K562 (cell line): ENCODE data around the gene PRR19. TPM values are rescaled to one million over a fixed set of nuclear protein-coding genes. Genes with fewer than 3 reads are reported as not detected.

Experiments
- ZNF766 ChIP-seq: fragments of 200-800 bp; sonication (Bioruptor generic); conservative IDR thresholded peaks from 2 replicates; pipeline ENCODE4 v1.6.1; 2016; ENCODE audit warnings: missing genetic modification characterization, missing compliant biosample characterization
- polyA plus RNA-seq, 8 experiments: library from polyadenylated mRNA; depleted of rRNA in 4 of 8; stranded (reverse) in 5 of 8; unstranded in 3 of 8; fragments of >200 nt; fragmentation: Nextera tagmentation in 2 of 8; fragmentation: Illumina TruSeq in 1 of 8; extraction: Ambion mirVana in 2 of 8; extraction: Trizol in 1 of 8; gene quantifications; 2 replicates each; pipeline versions ENCODE4 v1.2.1 to v1.2.3, GENCODE V29; 2011 to 2014; ENCODE audit warnings: inconsistent platforms in 1 of 8, missing spikeins in 1 of 8
- total RNA-seq, 7 experiments: library from RNA; depleted of rRNA in 6 of 7; stranded (reverse); fragments of >200 nt in 6 of 7; fragmentation: Illumina TruSeq in 2 of 7; extraction: Trizol in 2 of 7; gene quantifications; 2 replicates each; pipeline versions ENCODE4 v1.2.1 to v1.2.3, GENCODE V29; 2011 to 2021; ENCODE audit warnings: low replicate concordance in 1 of 7
- TF ChIP-seq, protein P1 (sequence below), 2 experiments: fragments of 450-650 bp in 1 of 2; sonication (generic) in 1 of 2; formaldehyde crosslinking in 1 of 2; IDR thresholded peaks; 2 replicates each; pipeline versions ENCODE4 v1.7.1 to v1.9.0; 2016 to 2022; ENCODE audit warnings: inconsistent platforms in 1 of 2, mild to moderate bottlenecking in 1 of 2, missing genetic modification reagents in 1 of 2
- TF ChIP-seq, protein P2 (sequence below): conservative IDR thresholded peaks from 2 replicates; pipeline ENCODE4 v1.6.1; 2011; ENCODE audit warnings: low read depth, mild to moderate bottlenecking, low read length; ENCODE audit not compliant: control insufficient read depth
- TF ChIP-seq, protein P3 (sequence below), 3 experiments: fragments of 200-800 bp in 1 of 3; fragments of 250-450 bp in 1 of 3; fragments of 450-650 bp in 1 of 3; sonication (Bioruptor Pico) in 1 of 3; sonication (Bioruptor generic) in 1 of 3; formaldehyde crosslinking in 1 of 3; IDR thresholded peaks; 2 replicates each; pipeline versions ENCODE4 v1.6.1 to v1.8.0; 2016 to 2022; ENCODE audit warnings: mild to moderate bottlenecking in 2 of 3, missing genetic modification characterization in 2 of 3, missing compliant biosample characterization in 1 of 3, moderate library complexity in 1 of 3

PRR19 gene
- total and polyA plus RNA-seq, 9 of the 15 experiments (the other 6 are each of a cell fraction or from before 2014, with no cell fraction given), result 0.10 to 1.6 (median 0.54) TPM

DNA sequence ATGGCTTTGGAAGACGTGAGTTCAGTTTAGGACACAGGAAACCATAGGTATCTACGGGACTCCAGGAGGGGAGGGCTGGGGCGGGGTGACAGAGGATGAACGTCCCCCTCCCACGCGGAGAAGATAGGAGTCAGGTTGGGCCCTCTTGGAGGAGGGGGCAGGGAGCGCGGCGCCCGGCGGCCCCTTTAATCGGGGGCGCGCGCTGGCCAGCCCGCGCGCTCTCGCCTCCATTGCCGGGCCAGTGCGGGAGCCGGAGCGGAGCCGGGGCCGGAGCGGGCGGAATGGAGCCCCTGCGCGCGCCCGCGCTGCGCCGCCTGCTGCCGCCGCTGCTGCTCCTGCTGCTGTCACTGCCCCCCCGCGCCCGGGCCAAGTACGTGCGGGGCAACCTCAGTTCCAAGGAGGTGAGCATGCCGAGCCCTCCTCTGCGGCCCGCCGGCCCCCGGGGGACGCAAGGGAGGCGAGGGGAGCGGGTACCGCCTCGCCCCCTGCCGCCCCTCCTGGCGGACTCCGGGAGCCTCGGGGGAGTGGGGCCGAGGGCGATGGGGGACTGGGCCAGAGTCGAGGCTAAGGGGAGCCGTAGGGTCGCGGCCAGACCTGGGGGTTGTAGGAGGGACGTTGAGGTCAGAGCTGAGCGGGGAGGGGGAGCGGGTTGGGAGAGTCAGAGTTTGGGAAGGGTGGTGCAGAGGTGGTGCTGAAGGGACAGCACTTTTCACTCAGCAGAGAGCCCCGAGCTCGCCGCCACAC is 11.3 kb downstream of the PRR19 start, which contains the start of gene TMEM145 (continued):
- TF ChIP-seq, protein P1, sequence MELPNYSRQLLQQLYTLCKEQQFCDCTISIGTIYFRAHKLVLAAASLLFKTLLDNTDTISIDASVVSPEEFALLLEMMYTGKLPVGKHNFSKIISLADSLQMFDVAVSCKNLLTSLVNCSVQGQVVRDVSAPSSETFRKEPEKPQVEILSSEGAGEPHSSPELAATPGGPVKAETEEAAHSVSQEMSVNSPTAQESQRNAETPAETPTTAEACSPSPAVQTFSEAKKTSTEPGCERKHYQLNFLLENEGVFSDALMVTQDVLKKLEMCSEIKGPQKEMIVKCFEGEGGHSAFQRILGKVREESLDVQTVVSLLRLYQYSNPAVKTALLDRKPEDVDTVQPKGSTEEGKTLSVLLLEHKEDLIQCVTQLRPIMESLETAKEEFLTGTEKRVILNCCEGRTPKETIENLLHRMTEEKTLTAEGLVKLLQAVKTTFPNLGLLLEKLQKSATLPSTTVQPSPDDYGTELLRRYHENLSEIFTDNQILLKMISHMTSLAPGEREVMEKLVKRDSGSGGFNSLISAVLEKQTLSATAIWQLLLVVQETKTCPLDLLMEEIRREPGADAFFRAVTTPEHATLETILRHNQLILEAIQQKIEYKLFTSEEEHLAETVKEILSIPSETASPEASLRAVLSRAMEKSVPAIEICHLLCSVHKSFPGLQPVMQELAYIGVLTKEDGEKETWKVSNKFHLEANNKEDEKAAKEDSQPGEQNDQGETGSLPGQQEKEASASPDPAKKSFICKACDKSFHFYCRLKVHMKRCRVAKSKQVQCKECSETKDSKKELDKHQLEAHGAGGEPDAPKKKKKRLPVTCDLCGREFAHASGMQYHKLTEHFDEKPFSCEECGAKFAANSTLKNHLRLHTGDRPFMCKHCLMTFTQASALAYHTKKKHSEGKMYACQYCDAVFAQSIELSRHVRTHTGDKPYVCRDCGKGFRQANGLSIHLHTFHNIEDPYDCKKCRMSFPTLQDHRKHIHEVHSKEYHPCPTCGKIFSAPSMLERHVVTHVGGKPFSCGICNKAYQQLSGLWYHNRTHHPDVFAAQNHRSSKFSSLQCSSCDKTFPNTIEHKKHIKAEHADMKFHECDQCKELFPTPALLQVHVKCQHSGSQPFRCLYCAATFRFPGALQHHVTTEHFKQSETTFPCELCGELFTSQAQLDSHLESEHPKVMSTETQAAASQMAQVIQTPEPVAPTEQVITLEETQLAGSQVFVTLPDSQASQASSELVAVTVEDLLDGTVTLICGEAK (IDR thresholded peaks at IDR 0.05), result peak; percentile 11; the same call in 1 of the 2 replicates
- TF ChIP-seq, protein P1 (CRISPR knock-in tag; IDR thresholded peaks at IDR 0.05), result no peak
- TF ChIP-seq, protein P2, sequence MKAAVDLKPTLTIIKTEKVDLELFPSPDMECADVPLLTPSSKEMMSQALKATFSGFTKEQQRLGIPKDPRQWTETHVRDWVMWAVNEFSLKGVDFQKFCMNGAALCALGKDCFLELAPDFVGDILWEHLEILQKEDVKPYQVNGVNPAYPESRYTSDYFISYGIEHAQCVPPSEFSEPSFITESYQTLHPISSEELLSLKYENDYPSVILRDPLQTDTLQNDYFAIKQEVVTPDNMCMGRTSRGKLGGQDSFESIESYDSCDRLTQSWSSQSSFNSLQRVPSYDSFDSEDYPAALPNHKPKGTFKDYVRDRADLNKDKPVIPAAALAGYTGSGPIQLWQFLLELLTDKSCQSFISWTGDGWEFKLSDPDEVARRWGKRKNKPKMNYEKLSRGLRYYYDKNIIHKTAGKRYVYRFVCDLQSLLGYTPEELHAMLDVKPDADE, result peak; percentile 70; the same call in 1 of the 2 replicates
- TF ChIP-seq ZNF766, result peak; percentile 87
- TF ChIP-seq, protein P3, sequence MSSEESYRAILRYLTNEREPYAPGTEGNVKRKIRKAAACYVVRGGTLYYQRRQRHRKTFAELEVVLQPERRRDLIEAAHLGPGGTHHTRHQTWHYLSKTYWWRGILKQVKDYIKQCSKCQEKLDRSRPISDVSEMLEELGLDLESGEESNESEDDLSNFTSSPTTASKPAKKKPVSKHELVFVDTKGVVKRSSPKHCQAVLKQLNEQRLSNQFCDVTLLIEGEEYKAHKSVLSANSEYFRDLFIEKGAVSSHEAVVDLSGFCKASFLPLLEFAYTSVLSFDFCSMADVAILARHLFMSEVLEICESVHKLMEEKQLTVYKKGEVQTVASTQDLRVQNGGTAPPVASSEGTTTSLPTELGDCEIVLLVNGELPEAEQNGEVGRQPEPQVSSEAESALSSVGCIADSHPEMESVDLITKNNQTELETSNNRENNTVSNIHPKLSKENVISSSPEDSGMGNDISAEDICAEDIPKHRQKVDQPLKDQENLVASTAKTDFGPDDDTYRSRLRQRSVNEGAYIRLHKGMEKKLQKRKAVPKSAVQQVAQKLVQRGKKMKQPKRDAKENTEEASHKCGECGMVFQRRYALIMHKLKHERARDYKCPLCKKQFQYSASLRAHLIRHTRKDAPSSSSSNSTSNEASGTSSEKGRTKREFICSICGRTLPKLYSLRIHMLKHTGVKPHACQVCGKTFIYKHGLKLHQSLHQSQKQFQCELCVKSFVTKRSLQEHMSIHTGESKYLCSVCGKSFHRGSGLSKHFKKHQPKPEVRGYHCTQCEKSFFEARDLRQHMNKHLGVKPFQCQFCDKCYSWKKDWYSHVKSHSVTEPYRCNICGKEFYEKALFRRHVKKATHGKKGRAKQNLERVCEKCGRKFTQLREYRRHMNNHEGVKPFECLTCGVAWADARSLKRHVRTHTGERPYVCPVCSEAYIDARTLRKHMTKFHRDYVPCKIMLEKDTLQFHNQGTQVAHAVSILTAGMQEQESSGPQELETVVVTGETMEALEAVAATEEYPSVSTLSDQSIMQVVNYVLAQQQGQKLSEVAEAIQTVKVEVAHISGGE (CRISPR knock-in tag; IDR thresholded peaks at IDR 0.05), result peak in 1 of 3 experiments; percentile 65; a peak in 1 of 6 replicates
